Activated naive CD4-positive, alpha-beta T cell treated with anti-CD3 and anti-CD28 coated beads, Interleukin-2, amount 10 ng/mL, durations not matched to agents 7 days and 5 days (primary cell): ENCODE measurements around the gene DAND5.

ENCODE experiments used
- CTCF ChIA-PET: fragments of 350-600 bp; sonication (Branson Sonifier 250); formaldehyde crosslinking; loops from one replicate; lab custom pipeline; 2021; ENCODE audit warnings: antibody characterized with exemption; lab: Charles Lee
- DNase-seq: peaks from one replicate; pipeline ENCODE4 v3.0.0-alpha.2; 2020
- H3K27ac Mint-ChIP-seq: one replicate; pipeline ENCODE4 v1.8.0; 2021; ENCODE audit warnings: mild to moderate bottlenecking, moderate library complexity, mixed read lengths
- H3K27me3 Mint-ChIP-seq: one replicate; pipeline ENCODE4 v1.8.0; 2021; ENCODE audit warnings: mild to moderate bottlenecking, mixed read lengths
- H3K36me3 Mint-ChIP-seq: one replicate; pipeline ENCODE4 v1.8.0; 2021; ENCODE audit warnings: mixed read lengths
- H3K4me1 Mint-ChIP-seq: one replicate; pipeline ENCODE4 v1.8.0; 2021; ENCODE audit warnings: mixed read lengths
- H3K4me3 Mint-ChIP-seq: one replicate; pipeline ENCODE4 v1.8.0; 2021; ENCODE audit warnings: mild to moderate bottlenecking, moderate library complexity, mixed read lengths
- H3K9me3 Mint-ChIP-seq: one replicate; pipeline ENCODE4 v1.8.0; 2021; ENCODE audit warnings: mixed read lengths

DAND5 gene

DNA sequence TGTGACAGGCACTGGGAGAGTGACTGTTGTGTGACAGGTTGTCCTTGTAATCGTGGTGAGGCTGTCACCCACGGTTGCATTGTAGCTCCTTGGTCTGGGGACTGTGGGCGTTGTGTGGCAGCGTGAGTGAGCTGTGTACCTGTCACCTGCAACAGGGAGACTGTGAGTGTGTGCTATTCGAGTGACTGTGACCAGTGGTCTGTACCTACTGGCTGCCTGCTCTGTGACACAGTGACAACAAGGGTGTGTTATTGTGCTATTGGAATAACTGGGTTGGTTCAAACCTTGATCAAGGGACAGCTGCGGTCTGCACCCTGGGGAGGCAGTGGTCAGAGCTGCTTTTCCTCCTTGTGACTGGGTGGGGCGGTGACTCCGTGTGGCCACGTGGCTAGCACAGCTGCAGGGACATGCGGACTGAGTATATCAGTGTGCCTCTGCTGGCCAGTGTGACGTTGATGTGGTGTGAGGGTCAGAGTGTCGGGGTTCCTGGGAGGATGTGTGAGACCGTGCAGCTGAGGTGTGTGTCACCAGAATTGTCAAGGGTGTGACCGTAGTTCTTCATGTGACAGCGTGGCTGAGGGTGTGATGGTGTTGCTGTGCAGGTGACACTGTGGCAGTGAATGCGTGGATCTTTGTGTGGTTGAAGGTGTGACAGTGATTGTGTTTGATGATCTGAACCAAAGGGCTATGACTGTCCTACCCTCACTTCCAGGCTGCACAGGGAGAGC lies 15.8 kb downstream of the DAND5 start:
- no peaks in the 10 kb centered on the region for H3K4me1 Mint-ChIP-seq

DNA sequence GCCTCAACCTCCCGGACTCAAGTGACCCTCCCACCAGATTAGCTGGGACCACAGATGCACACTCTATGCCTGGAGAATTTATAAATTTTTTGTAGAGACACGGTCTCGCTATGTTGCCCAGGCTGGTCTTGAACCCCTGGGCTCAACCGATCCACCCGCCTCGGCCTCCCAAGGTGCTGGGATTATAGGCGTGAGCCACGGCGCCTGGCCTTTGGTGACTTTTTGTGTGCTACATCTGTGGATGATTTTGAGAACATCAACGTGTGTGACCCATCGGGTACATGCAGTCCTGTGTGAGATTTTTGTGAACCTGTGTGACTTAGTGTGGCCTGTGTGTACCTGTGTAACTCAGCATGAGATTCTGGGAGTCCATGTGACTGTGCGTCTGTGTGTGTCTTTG lies 17.4 kb downstream of the DAND5 start:
- H3K4me3 Mint-ChIP-seq, result no peak overlapping the region
- no peaks in the 10 kb centered on the region for H3K4me1 Mint-ChIP-seq
- CTCF ChIA-PET, result interaction anchor here (0.6 to 4.6 kb wide), 2 partner anchors 75 to 472 kb away, joined by 3 to 28 read pairs; no protein-coding TSS in a partner anchor

More for the DNA sequence above, 15.8 kb downstream of the DAND5 start:
- no peak overlapping the region for H3K27ac Mint-ChIP-seq
- DNase-seq, result no peak
- peaks cover 11% of the 10 kb centered on the region for H3K27me3 Mint-ChIP-seq
- no peak overlapping the region for H3K4me3 Mint-ChIP-seq
- no peaks in the 10 kb centered on the region for H3K36me3 Mint-ChIP-seq
- CTCF ChIA-PET, result interaction anchor here (0.8 to 4.6 kb wide), 8 partner anchors 8 to 119 kb away, joined by 3 to 28 read pairs (median 4); no protein-coding TSS in a partner anchor
- no peaks in the 10 kb centered on the region for H3K9me3 Mint-ChIP-seq

DNA sequence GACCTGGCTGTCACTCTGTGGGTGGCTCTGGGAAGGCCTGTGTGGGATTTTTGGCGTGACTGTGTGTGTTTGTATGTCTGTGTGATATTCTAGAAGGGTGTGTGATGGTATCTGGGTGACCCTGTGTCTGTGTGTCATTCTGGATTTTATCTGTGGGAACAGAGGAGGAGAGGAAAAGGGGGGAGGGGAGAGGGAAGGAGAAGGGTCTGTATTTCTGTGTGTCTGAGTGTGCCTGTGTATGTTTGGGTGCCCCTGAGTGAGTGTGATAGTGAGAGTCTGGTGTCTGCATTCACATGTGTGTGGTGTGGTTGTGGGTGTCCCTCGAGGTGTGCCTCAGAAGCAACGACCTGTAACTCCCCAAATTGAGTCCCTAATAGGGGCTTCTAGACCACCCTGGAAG lies 17.8 kb downstream of the DAND5 start:
- Mint-ChIP-seq H3K27ac (no peak overlapping the region), H3K4me1 (no peaks in the 10 kb centered on the region), H3K27me3 (peaks cover 13% of the 10 kb centered on the region), H3K9me3 (no peaks in the 10 kb centered on the region), H3K36me3 (no peaks in the 10 kb centered on the region), H3K4me3 (no peak overlapping the region)
- no peak for DNase-seq
- CTCF ChIA-PET, result interaction anchor here (4.6 kb wide), 1 partner anchor 74 kb away, joined by 28 read pairs; no protein-coding TSS in a partner anchor

More for the DNA sequence above, 17.4 kb downstream of the DAND5 start:
- H3K27ac Mint-ChIP-seq, result no peak overlapping the region
- no peaks in the 10 kb centered on the region for H3K9me3 Mint-ChIP-seq
- no peaks in the 10 kb centered on the region for H3K36me3 Mint-ChIP-seq
- DNase-seq, result no peak
- H3K27me3 Mint-ChIP-seq, result peaks cover 11% of the 10 kb centered on the region

DNA sequence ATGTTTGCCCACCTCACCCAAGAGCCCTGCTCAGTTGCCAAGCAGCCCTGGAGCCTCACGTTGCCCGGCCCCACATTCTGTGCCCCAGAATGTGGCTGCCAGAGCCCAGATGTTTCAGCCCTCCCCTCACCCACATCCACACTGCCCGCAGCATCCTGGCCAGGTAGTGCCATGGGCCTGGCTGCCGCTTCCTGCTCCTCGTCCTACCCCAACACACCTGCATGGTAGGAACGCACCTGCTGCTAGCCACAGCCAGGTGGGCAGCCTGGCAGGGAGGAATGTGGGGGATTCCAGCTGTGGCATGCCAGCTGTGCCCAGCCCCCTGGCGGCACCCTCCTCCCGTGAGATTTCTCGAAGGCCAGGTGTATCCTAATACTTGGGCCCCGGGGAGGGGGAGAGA lies 18.4 kb downstream of the DAND5 start:
- H3K4me1 Mint-ChIP-seq, result no peaks in the 10 kb centered on the region
- H3K27ac Mint-ChIP-seq, result no peak overlapping the region
- H3K4me3 Mint-ChIP-seq, result no peak overlapping the region
- no peaks in the 10 kb centered on the region for H3K36me3 Mint-ChIP-seq
- H3K27me3 Mint-ChIP-seq, result peaks cover 18% of the 10 kb centered on the region
- no peak for DNase-seq
- H3K9me3 Mint-ChIP-seq, result no peaks in the 10 kb centered on the region
- CTCF ChIA-PET, result no interaction called here

DNA sequence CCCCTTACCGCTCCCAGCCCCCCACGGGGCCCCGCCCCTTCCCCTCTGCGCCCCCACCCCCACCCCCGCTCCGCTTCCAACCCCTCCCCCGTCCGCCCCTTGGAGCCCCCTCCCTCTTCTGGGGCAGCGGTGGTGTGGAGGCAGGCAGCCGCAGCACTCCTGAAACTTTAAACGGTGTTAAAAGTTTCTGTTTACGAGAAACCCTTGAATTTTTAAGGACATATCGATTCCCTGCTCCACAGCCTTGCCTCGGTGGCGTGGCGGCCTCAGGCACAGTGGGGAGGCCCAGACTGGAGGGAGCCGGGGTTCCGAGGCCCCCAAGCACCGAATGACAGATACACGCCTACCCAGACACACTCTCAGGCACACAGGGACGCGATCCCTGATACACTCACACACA lies 21.1 kb downstream of the DAND5 start:
- Mint-ChIP-seq H3K4me1 (peaks cover 5% of the 10 kb centered on the region), H3K9me3 (no peaks in the 10 kb centered on the region), H3K36me3 (no peaks in the 10 kb centered on the region), H3K27me3 (peaks cover 34% of the 10 kb centered on the region), H3K27ac (no peak overlapping the region), H3K4me3 (no peak overlapping the region)
- CTCF ChIA-PET, result no interaction called here
- no peak for DNase-seq

DNA sequence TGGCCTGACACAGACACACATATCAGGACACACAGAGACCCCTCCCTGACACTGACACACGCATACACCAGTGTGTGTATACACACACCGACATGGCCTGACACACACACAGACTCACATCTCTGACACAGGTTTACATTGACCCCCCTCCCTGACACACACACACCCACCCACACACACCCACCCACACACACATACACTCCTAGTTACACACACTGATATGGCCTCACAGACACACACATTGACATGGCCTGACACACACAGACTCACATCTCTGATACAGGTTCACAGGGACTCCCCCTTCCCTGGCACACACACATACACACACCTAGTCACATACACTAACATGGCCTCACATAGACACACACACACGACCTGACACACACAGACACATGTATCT lies 21.5 kb downstream of the DAND5 start:
- no peaks in the 10 kb centered on the region for H3K9me3 Mint-ChIP-seq
- DNase-seq, result no peak
- peaks cover 5% of the 10 kb centered on the region for H3K4me1 Mint-ChIP-seq
- H3K27ac Mint-ChIP-seq, result no peak overlapping the region
- H3K27me3 Mint-ChIP-seq, result peaks cover 32% of the 10 kb centered on the region
- H3K4me3 Mint-ChIP-seq, result no peak overlapping the region
- CTCF ChIA-PET, result no interaction called here
- no peaks in the 10 kb centered on the region for H3K36me3 Mint-ChIP-seq

DNA sequence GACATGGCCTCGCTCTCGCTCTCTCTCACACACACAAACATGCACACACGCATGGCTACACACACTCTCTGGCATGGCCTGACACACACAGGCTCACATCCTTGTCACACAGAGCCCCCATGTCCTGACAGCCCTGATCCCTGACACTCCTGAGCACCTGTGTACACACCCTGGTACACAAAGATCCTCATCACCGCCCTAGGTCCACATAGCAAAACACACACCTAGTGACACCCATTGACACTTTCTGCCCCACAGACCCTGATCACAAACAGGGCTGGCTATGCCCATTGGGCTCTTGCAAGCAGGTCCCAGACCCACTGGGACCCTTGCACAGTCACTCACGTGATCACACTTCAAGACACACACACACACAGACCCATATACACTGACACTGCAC lies 21.9 kb downstream of the DAND5 start:
- no peaks in the 10 kb centered on the region for H3K9me3 Mint-ChIP-seq
- CTCF ChIA-PET, result interaction anchor here (0.7 kb wide), 1 partner anchor 102 kb away, joined by 3 read pairs; no protein-coding TSS in a partner anchor

DNA sequence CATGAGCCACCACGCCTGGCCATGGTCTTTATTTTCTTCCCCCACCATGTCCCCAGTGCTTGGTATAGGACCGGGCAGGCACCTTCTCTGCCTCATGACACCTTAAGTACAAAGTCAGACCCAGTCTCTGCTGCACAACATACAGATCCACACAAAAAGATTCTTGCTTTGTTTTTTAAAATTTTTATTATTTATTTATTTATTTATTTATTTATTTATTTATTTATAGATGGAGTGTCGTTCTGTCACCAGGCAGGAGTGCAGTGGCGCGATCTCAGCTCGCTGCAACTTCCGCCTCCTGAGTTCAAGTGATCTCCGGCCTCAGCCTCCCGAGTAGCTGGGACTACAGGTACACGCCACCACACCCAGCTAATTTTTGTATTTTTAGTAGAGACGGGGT lies 23.4 kb downstream of the DAND5 start:
- CTCF ChIA-PET, result no interaction called here
- H3K4me3 Mint-ChIP-seq, result no peak overlapping the region
- no peaks in the 10 kb centered on the region for H3K9me3 Mint-ChIP-seq
- H3K4me1 Mint-ChIP-seq, result peaks cover 7% of the 10 kb centered on the region
- H3K36me3 Mint-ChIP-seq, result no peaks in the 10 kb centered on the region
- H3K27me3 Mint-ChIP-seq, result peaks cover 49% of the 10 kb centered on the region
- H3K27ac Mint-ChIP-seq, result no peak overlapping the region
- no peak for DNase-seq

More for the DNA sequence above, 21.9 kb downstream of the DAND5 start:
- Mint-ChIP-seq H3K27ac (no peak overlapping the region), H3K27me3 (peaks cover 36% of the 10 kb centered on the region), H3K4me3 (no peak overlapping the region), H3K36me3 (no peaks in the 10 kb centered on the region), H3K4me1 (peaks cover 7% of the 10 kb centered on the region)
- no peak for DNase-seq

DNA sequence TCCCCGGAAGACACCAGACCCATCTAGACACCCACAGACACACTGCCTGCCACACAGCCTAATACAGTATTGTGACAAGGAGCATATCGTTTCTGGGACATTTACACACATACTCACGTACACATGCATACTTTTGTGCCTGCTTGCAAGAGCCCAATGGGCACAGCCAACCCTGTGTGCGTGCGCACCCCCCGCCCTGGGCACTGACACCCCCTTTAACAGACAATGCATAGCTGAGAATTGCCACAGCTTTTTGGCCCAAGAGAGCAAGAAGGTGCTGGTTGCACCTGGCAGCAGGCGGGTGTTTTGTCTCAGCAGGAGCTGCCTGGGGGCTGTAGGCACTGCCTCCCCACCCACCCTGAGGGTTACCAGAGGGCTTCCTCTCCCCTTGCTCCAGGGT lies 24.2 kb downstream of the DAND5 start:
- Mint-ChIP-seq H3K36me3 (no peaks in the 10 kb centered on the region), H3K4me1 (peaks cover 7% of the 10 kb centered on the region), H3K4me3 (no peak overlapping the region), H3K9me3 (no peaks in the 10 kb centered on the region), H3K27me3 (peaks cover 55% of the 10 kb centered on the region), H3K27ac (no peak overlapping the region)
- CTCF ChIA-PET, result interaction anchor here (0.6 to 1.3 kb wide), 2 partner anchors 28 to 68 kb away, joined by 3 to 6 read pairs; no protein-coding TSS in a partner anchor
- DNase-seq, result no peak

DNA sequence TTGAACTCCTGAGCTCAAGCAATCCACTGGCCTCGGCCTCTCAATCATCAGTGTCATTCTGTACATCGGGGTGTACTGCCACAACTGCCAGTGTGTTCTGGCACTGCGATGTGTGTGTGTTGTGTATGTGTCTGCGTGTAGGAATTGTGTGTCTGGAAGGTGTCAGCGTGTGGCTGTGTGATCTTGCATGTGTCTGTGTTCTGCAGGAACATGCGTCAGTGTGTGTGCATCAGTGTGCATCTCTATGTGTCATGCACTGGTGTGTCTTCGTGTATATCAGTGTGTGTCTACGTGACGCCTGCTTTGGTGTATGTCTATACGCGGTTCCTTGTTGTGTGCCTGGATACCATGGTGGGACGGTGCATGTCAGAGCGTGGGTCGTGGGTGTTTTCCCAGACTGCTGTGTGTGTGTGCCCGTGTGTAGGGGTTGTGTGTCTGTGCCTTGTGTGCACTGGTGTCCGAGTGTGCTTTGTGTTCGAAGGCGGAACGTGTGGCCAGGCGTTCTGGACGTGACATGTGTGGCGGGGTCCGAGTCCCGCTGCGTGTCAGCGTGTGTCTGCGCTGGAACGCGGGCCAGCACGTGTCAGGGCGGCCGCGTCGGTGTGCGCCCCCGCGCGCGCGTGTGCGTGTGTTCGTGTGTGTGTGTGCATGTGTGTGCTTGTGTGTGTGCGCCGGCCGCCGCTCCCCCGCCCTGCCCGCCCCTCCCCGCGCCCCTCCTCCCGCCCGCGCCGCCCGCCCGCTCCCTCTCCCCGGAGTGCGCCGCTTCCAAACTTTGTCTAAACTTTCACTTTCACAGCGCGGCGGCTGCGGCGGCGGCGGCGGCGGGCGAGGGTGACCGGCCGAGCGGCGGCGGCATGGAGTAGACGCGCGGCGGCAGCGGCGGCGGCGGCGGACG lies 25.6 kb downstream of the DAND5 start, which contains the start of gene NFIX:
NFIX (plus strand) TSS at position 775 of the 895 bp plus-strand sequence. CDS start 363 bp downstream, outside the sequence.
- Mint-ChIP-seq H3K4me3 (peak within 1 kb of the TSS; percentile 79), H3K27me3 (peaks cover 61% of the 10 kb centered on the region), H3K4me1 (peaks cover 7% of the 10 kb centered on the region), H3K27ac (peak within 1 kb of the TSS; percentile 52), H3K9me3 (no peaks in the 10 kb centered on the region), H3K36me3 (no peaks in the 10 kb centered on the region)
- DNase-seq, result peak; percentile 78
- CTCF ChIA-PET, result interaction anchor here (1.3 kb wide), 1 partner anchor 29 kb away, joined by 6 read pairs; no protein-coding TSS in a partner anchor

DNA sequence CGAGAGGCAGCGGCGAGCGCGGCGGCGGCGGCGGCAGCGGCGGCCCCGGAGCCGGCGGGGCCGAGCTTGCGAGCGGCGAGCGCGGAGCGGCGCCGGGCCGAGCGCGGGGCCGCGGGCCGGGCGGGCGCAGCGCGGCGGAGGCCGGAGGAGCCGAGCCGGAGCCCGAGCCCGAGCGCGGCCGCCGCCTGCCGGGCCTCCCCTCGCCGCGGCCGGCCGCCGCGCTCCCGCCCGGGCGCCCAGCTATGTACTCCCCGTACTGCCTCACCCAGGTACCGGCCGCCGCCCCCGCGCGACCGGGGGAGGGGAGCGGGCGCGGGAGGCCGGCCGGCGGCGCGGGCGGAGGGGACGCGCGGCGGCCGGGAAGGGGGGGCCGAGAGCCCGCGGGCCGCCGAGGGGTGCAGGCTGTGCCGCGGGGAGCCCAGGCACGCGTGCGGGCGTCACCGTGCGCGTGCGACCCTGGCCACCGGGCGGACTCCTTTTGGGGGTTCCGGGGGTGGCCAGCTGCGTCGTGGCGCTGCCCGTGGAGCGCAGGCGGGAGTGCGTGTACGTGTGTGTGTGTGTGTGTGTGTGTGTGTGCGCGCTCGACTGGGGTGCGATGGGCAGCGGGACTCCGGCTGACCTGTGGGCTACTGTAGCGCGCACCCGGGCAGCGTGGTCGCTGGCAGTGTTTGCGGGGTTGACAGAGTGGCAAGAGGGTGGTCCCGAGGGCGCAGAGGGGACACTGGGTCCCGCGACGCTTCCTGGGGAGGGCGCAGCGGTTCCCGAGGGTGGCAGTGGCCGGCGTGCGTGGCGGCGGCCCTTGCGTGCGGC lies 26.4 kb downstream of the DAND5 start:
- no peaks in the 10 kb centered on the region for H3K9me3 Mint-ChIP-seq
- H3K27ac Mint-ChIP-seq, result no peak overlapping the region
- H3K4me1 Mint-ChIP-seq, result peaks cover 7% of the 10 kb centered on the region
- CTCF ChIA-PET, result no interaction called here
- H3K4me3 Mint-ChIP-seq, result peak overlapping the region; percentile 61
- DNase-seq, result peak; percentile 35
- no peaks in the 10 kb centered on the region for H3K36me3 Mint-ChIP-seq
- H3K27me3 Mint-ChIP-seq, result peaks cover 61% of the 10 kb centered on the region

DNA sequence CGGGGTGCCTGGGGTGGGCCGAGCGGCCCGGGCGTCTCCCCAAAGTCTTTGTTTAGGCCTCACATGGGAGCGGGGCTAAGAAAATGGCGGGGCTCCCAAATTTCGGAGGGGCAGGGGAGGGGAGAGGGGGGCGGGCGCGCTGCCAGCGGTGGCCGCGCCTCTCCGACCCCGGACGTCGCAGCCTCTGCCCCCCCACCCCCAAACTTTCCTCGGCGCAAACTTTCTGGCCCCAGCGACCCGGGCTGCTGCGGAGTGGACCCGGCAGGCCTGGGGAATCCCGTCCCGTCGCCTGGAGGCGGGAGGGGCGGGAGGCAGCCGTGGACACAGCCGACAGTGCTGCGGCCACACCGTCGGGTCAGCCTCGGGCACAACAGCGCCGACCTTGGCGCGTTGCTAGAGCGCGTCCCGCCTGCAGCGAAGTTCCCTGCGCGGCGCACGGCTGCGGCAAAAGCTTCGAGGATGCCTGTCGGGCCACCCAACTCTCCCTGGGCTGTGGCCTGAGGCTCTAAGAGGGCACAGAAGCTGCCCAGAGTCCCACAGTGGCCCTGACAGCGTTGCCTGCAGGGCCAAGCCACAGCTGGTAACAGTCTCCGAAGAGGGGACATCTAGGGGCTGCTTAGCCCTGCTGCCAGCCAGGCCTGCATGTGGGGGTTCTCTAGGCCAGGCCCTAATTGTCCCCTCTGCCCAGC lies 27.2 kb downstream of the DAND5 start:
- Mint-ChIP-seq H3K4me1 (peaks cover 7% of the 10 kb centered on the region), H3K4me3 (peak overlapping the region; percentile 35), H3K9me3 (no peaks in the 10 kb centered on the region), H3K27me3 (peaks cover 61% of the 10 kb centered on the region), H3K36me3 (no peaks in the 10 kb centered on the region), H3K27ac (no peak overlapping the region)
- CTCF ChIA-PET, result no interaction called here
- DNase-seq, result no peak
